BLaER1 (cell line): ENCODE results near the gene CPPED1.

Experiments used
- H3K27ac ChIP-seq: shearing (Covaris generic); formaldehyde crosslinking; 2 replicates; pipeline ENCODE4 v1.8.1; 2022
- H3K27me3 ChIP-seq: shearing (Covaris generic); formaldehyde crosslinking; 2 replicates; pipeline ENCODE4 v1.8.1; 2022
- H3K36me3 ChIP-seq: shearing (Covaris generic); formaldehyde crosslinking; 2 replicates; pipeline ENCODE4 v1.8.1; 2022
- H3K4me1 ChIP-seq: shearing (Covaris generic); formaldehyde crosslinking; 2 replicates; pipeline ENCODE4 v1.8.1; 2022
- H3K4me2 ChIP-seq: shearing (Covaris generic); formaldehyde crosslinking; 2 replicates; pipeline ENCODE4 v1.8.1; 2022
- H3K4me3 ChIP-seq: shearing (Covaris generic); formaldehyde crosslinking; 2 replicates; pipeline ENCODE4 v1.8.1; 2022
- H3K9ac ChIP-seq: shearing (Covaris generic); formaldehyde crosslinking; 2 replicates; pipeline ENCODE4 v1.8.1; 2022
- H3K9me3 ChIP-seq: shearing (Covaris generic); formaldehyde crosslinking; 2 replicates; pipeline ENCODE4 v1.8.1; 2022
- H4K20me1 ChIP-seq: shearing (Covaris generic); formaldehyde crosslinking; 2 replicates; pipeline ENCODE4 v1.8.1; 2022
- Cebpa-rat ChIP-seq: shearing (Covaris generic); IDR thresholded peaks from 2 replicates; pipeline ENCODE4 v1.8.1; 2022

The CPPED1 gene

GRCh38 chr16:12724226-12724625 is 79.5 kb downstream of the CPPED1 start:
- H3K9ac ChIP-seq: no peak overlapping the region
- no peak for TF ChIP-seq Cebpa-rat
- H3K4me1 ChIP-seq: peaks cover 8% of the 10 kb centered on the region; the same call in 1 of the 2 replicates
- no peak overlapping the region for H3K4me2 ChIP-seq
- peaks cover 17% of the 10 kb centered on the region; the same call in 1 of the 2 replicates for H3K36me3 ChIP-seq
- no peak overlapping the region for H3K27ac ChIP-seq
- peaks cover 27% of the 10 kb centered on the region for H3K9me3 ChIP-seq
- no peaks in the 10 kb centered on the region for H4K20me1 ChIP-seq
- H3K4me3 ChIP-seq: no peak overlapping the region
- H3K27me3 ChIP-seq: no peaks in the 10 kb centered on the region

GRCh38 chr16:12723681-12724080 is 80.0 kb downstream of the CPPED1 start:
- Histone ChIP-seq H4K20me1 (no peaks in the 10 kb centered on the region), H3K36me3 (peaks cover 22% of the 10 kb centered on the region; the same call in 1 of the 2 replicates), H3K4me3 (no peak overlapping the region), H3K27ac (no peak overlapping the region), H3K4me2 (no peak overlapping the region), H3K9me3 (peaks cover 32% of the 10 kb centered on the region), H3K9ac (no peak overlapping the region), H3K27me3 (no peaks in the 10 kb centered on the region), H3K4me1 (peaks cover 4% of the 10 kb centered on the region; the same call in 1 of the 2 replicates)
- no peak for TF ChIP-seq Cebpa-rat

DNA sequence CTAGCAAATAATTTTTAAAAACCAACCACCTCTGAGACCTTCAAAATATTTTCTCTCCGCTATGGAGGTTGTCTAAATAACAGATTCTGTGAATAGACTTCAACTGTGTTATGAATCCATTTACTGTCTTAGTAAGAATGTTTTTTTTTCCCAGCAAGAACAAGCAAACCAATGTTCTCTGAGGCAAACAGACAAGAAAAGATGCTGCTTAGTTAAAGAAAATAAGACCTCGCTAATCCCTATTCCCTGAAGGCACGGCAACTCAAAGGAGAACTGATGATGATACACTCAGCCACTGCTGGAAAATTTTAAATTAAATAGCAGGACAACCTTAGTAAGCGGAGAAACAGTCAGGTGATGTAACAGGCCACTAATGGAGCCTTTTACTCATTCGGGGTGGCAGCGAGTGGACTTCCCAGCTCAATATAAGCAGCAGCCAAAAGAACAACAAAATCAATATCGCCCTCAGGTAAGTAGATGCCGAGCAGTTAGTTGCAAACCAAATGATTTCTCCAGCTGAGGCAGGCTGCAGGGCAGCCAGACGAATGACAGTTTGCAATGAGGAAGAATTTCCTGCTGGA is 81.8 kb downstream of the CPPED1 start:
- Histone ChIP-seq H3K27ac (no peak overlapping the region), H3K4me2 (no peak overlapping the region), H3K9ac (no peak overlapping the region), H3K4me3 (no peak overlapping the region), H3K9me3 (peaks cover 37% of the 10 kb centered on the region), H3K27me3 (no peaks in the 10 kb centered on the region), H3K36me3 (peaks cover 32% of the 10 kb centered on the region), H3K4me1 (no peaks in the 10 kb centered on the region), H4K20me1 (no peaks in the 10 kb centered on the region)
- TF ChIP-seq Cebpa-rat: no peak

DNA sequence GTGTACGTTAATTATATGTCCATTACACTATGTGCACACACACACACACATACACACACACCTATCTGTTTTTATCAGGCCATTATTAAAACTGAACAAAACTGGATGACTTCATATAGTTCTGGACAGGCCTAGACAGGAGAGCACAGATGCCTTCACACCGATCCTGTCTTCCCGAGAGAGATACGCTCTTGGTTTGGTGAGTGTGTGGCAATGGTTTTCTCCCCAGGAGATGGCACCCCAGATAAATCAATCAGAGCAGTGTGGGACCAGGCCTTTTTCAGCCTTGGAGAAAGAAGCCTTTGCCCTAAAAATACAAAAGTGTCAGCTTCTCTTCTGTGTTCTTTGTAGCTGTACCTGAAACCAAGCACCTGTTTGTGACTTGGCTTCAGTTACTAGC is 83.7 kb downstream of the CPPED1 start:
- H3K9ac ChIP-seq: no peak overlapping the region
- no peak for TF ChIP-seq Cebpa-rat

DNA sequence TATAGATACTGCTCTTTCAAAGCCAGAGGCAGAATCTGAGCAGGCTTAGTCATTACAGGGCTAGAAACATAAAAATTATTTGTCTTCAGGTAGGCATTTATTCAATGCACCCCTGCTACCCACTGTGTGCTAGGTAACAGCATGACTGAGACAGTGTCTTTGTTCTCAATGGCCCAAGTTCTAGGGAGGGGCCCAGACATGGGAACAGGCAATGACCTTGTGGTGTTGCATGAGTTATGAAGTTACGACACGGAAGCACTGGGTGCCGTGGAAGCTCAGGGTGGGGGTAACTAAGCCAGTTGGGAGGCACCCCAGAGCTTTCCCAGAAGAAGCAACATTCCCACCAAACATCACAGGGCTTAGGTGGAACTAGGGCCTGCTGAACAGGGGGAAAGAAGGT is 87.0 kb downstream of the CPPED1 start:
- no peaks in the 10 kb centered on the region for H3K27me3 ChIP-seq
- H3K4me3 ChIP-seq: no peak overlapping the region
- no peak overlapping the region for H3K4me2 ChIP-seq
- no peak overlapping the region for H3K27ac ChIP-seq
- H3K4me1 ChIP-seq: no peaks in the 10 kb centered on the region
- peaks cover 30% of the 10 kb centered on the region for H3K9me3 ChIP-seq
- no peak for TF ChIP-seq Cebpa-rat
- peaks cover 34% of the 10 kb centered on the region for H3K36me3 ChIP-seq
- no peaks in the 10 kb centered on the region for H4K20me1 ChIP-seq
- no peak overlapping the region for H3K9ac ChIP-seq

More for the DNA sequence above, 83.7 kb downstream of the CPPED1 start:
- Histone ChIP-seq H3K4me2 (no peak overlapping the region), H3K4me1 (no peaks in the 10 kb centered on the region), H3K9me3 (peaks cover 30% of the 10 kb centered on the region), H3K27ac (no peak overlapping the region), H3K4me3 (no peak overlapping the region), H3K36me3 (peaks cover 35% of the 10 kb centered on the region), H4K20me1 (no peaks in the 10 kb centered on the region), H3K27me3 (no peaks in the 10 kb centered on the region)

GRCh38 chr16:12709807-12710206 is 93.9 kb downstream of the CPPED1 start:
- H3K9ac ChIP-seq: no peak overlapping the region
- H3K4me1 ChIP-seq: no peaks in the 10 kb centered on the region
- H3K4me2 ChIP-seq: no peak overlapping the region
- no peak for TF ChIP-seq Cebpa-rat
- no peaks in the 10 kb centered on the region for H4K20me1 ChIP-seq
- H3K9me3 ChIP-seq: peaks cover 19% of the 10 kb centered on the region
- H3K27ac ChIP-seq: no peak overlapping the region
- H3K36me3 ChIP-seq: peaks cover 5% of the 10 kb centered on the region; the same call in 1 of the 2 replicates
- H3K27me3 ChIP-seq: no peaks in the 10 kb centered on the region
- H3K4me3 ChIP-seq: no peak overlapping the region

DNA sequence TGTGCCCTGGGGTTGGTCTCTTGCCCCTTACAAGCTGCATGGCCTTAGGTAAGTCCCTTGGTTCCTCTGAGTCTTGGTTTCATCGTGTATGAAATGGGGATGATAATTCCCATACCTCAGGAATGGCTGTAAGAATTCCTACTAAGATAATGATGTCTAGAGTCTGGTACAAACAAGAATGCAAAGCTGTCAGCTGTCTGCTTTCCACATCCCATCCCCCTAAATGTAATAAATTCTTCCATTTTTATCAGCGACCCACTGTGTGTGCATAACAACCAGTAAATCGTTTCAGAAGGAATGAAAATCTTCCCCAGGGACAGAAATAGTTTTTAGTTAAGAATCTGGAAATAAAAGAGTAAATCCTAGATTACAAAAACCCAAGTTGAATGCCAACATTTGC is 95.4 kb downstream of the CPPED1 start:
- H3K36me3 ChIP-seq: peaks cover 17% of the 10 kb centered on the region; the same call in 1 of the 2 replicates
- no peak overlapping the region for H3K4me3 ChIP-seq
- no peak overlapping the region for H3K27ac ChIP-seq
- TF ChIP-seq Cebpa-rat: no peak
- H4K20me1 ChIP-seq: no peaks in the 10 kb centered on the region
- H3K9ac ChIP-seq: no peak overlapping the region
- no peak overlapping the region for H3K4me2 ChIP-seq
- peaks cover 11% of the 10 kb centered on the region for H3K4me1 ChIP-seq
- H3K9me3 ChIP-seq: 0 out of 2 replicates have a peak, but pooled peaks cover 11% of the 10 kb centered on the region
- H3K27me3 ChIP-seq: no peaks in the 10 kb centered on the region

DNA sequence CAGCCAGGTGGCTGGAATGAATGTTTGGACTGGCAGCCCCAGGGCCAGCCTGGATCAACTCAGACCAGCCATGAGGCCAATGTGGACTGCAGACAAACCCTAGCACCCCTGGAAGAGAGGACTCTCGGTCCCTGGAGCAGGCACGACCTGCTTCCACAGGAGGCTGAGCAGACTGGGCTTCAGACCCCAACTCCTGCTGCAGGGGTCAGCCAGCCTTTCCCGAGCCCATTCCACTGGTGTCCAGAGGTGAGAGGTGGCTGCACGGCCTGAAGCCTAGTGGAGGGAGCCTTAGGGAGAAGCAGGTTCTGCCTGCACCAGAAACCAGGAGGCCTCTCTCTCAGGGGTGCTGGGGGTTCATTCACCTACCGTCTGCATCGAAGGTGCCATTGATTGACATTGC is 97.1 kb downstream of the CPPED1 start:
- Histone ChIP-seq H3K9ac (no peak overlapping the region), H3K4me1 (peaks cover 27% of the 10 kb centered on the region)

GRCh38 chr16:12704492-12705111 is 99.1 kb downstream of the CPPED1 start:
- H3K9me3 ChIP-seq: no peaks in the 10 kb centered on the region
- peaks cover 29% of the 10 kb centered on the region for H3K36me3 ChIP-seq
- H3K27me3 ChIP-seq: no peaks in the 10 kb centered on the region
- no peak overlapping the region for H3K4me3 ChIP-seq
- no peak overlapping the region for H3K4me2 ChIP-seq
- no peaks in the 10 kb centered on the region for H4K20me1 ChIP-seq
- H3K27ac ChIP-seq: no peak overlapping the region
- TF ChIP-seq Cebpa-rat: no peak
- H3K4me1 ChIP-seq: peaks cover 42% of the 10 kb centered on the region
- no peak overlapping the region for H3K9ac ChIP-seq

More for the DNA sequence above, 97.1 kb downstream of the CPPED1 start:
- Histone ChIP-seq H3K4me2 (no peak overlapping the region), H3K27me3 (no peaks in the 10 kb centered on the region), H3K9me3 (0 out of 2 replicates have a peak, but pooled peaks cover 11% of the 10 kb centered on the region), H4K20me1 (no peaks in the 10 kb centered on the region), H3K4me3 (no peak overlapping the region), H3K36me3 (peaks cover 22% of the 10 kb centered on the region; the same call in 1 of the 2 replicates), H3K27ac (no peak overlapping the region)
- no peak for TF ChIP-seq Cebpa-rat

DNA sequence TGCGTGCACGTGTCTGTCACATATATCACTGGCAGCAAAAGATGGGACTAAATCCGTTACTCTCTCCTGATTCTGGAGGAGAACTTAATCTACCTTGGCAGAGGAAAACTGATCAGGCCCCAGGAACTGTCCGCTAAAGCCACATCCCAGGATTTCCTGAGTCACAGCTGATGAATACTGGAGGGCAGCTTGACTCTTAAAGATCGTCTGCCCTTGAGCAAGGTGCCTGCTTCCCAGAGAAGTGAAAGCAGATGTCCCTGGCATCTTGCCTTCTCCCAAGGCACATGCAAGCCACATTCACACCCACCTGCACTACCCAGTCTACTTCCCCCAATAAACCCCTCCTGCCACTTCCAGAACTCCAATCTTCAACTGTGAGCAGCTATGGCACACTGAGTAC is 99.8 kb downstream of the CPPED1 start:
- peaks cover 29% of the 10 kb centered on the region for H3K36me3 ChIP-seq
- H3K4me1 ChIP-seq: peaks cover 49% of the 10 kb centered on the region
- H3K9me3 ChIP-seq: no peaks in the 10 kb centered on the region
- H3K27me3 ChIP-seq: no peaks in the 10 kb centered on the region
- peak overlapping the region; percentile 33 for H3K4me2 ChIP-seq
- H4K20me1 ChIP-seq: no peaks in the 10 kb centered on the region
- TF ChIP-seq Cebpa-rat: no peak
- no peak overlapping the region for H3K4me3 ChIP-seq
- no peak overlapping the region for H3K9ac ChIP-seq
- H3K27ac ChIP-seq: no peak overlapping the region
